Activated CD8-positive, alpha-beta memory T cell treated with anti-CD3 and anti-CD28 coated beads, Interleukin-2, amount 10 ng/mL, durations not matched to agents 7 days and 5 days (primary cell): Measurements from ENCODE around the gene WDFY1. TPM values are rescaled to one million over a fixed set of nuclear protein-coding genes. Genes with fewer than 3 reads are reported as not detected.

ENCODE experiments used
- ATAC-seq: fragments of 150-1000 bp; cut with Tn5 transposase; one replicate; pipeline ENCODE4 v1.10.0; 2021; ENCODE audit warnings: moderate library complexity
- CTCF ChIA-PET: fragments of 350-600 bp; sonication (Branson Sonifier 250); formaldehyde crosslinking; loops from one replicate; lab custom pipeline; 2021; ENCODE audit warnings: antibody characterized with exemption; lab: Charles Lee
- DNase-seq: peaks from one replicate; pipeline ENCODE4 v3.0.0-alpha.2; 2020
- H3K27ac Mint-ChIP-seq: one replicate; pipeline ENCODE4 v1.8.0; 2021; ENCODE audit warnings: mild to moderate bottlenecking, mixed read lengths
- H3K27me3 Mint-ChIP-seq: one replicate; pipeline ENCODE4 v1.8.0; 2021; ENCODE audit warnings: mixed read lengths
- H3K36me3 Mint-ChIP-seq: one replicate; pipeline ENCODE4 v1.8.0; 2021; ENCODE audit warnings: mild to moderate bottlenecking, mixed read lengths
- H3K4me1 Mint-ChIP-seq: one replicate; pipeline ENCODE4 v1.8.0; 2021; ENCODE audit warnings: mixed read lengths
- H3K4me3 Mint-ChIP-seq: one replicate; pipeline ENCODE4 v1.8.0; 2021; ENCODE audit warnings: mild to moderate bottlenecking, moderate library complexity, mixed read lengths
- H3K9me3 Mint-ChIP-seq: one replicate; pipeline ENCODE4 v1.8.0; 2022; ENCODE audit warnings: low read depth, mixed read lengths
- total RNA-seq, 2 experiments: library from RNA; stranded (reverse); gene quantifications; one replicate each; pipeline ENCODE4 v1.2.3, GENCODE V29; 2021

WDFY1 gene
- 10 to 100 TPM; 29.2 to 55.0 TPM for total RNA-seq

DNA sequence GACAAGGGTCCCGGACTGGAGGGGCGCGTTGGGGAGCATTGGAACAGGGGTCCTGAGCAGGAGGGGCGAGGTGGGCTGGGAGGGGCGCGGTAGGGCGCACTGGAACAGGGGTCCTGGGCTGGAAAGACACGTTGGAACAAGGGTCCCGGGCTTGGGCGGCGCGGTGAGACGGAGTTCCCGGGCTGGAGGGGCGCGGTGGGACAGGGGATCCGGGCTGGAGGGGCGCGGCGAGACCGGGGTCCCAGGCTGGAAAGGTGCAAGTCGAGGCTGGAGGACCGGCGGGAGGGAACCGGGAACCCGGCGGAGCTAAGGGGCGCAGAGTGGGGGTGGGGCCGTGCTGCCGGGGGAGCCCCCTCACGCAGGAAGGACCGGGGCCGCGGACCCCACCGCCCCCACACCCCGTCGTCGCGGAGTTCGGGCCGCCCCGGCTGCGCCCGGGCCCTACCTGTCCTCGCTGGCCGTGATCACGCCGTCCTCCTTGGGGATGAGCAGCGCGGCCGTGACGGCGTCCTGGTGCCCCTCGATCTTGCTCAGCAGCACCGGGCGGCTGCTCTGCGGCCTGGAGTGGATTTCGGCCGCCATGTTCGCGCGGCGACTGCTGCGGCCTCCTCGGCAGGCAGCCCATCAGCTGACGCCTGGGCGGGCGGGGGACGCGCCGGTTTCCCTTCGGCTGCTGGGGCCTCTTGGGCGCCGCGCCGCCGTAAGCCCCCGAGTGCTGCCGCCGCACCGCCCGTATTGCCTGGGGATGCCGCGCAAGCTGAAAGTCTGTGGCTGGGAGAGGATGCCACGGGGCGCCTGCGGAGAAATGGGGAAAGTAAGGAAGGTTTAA is at the start of gene WDFY1:
WDFY1 (minus strand) TSS at position 633 of the 829 bp plus-strand sequence; CDS start at position 582, 51 bp downstream.
- Mint-ChIP-seq H3K36me3 (peaks cover 18% of the 10 kb centered on the region), H3K4me3 (peak within 1 kb of the TSS; percentile 94), H3K4me1 (peaks cover 54% of the 10 kb centered on the region), H3K27me3 (no peaks in the 10 kb centered on the region), H3K27ac (peak within 1 kb of the TSS; percentile 90), H3K9me3 (peaks cover 2% of the 10 kb centered on the region)
- ATAC-seq (peak; percentile 82), DNase-seq (peak; percentile 90)
- CTCF ChIA-PET, result interaction anchor here (0.6 to 2.2 kb wide), 7 partner anchors 9 to 184 kb away, joined by 3 to 10 read pairs (median 3); partner anchors contain the start of gene MRPL44

GRCh38 chr2:223994562-223995162 is 49.5 kb upstream of the WDFY1 start:
- Mint-ChIP-seq H3K36me3 (no peaks in the 10 kb centered on the region), H3K27ac (no peak overlapping the region), H3K27me3 (no peaks in the 10 kb centered on the region), H3K4me3 (no peak overlapping the region), H3K4me1 (peaks cover 11% of the 10 kb centered on the region), H3K9me3 (no peaks in the 10 kb centered on the region)
- no peak for DNase-seq
- no peak for ATAC-seq
- CTCF ChIA-PET, result interaction anchor here (1.0 to 7.1 kb wide), 11 partner anchors 10 to 289 kb away, joined by 3 to 95 read pairs (median 11); no protein-coding TSS in a partner anchor

DNA sequence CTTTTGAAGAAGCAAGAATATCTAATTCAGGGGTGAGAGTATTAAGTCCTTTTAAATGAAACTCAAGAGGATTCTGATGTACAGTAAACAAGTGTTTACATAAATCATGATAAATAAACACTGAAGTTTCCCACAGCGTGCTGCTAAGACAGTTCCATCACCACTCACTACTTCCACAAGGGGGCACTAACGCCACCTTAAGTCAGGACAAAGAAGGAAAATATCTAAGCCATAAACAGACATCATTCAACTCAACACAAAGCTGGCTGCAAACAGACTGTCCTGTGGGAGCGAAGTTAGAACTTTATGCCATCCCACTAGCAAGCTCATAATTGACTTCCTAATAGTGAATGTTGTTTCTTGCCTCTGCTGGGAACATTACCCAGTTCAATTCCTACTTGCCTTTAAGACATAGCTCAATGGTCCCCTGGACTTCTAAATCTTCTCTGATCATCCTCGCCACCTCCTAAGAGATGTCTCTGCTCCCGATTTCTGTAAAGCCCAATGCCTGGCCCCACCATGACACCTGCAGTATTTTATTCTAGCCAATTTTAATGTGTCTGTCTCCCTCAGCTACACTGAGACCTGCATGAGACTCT is 48.6 kb upstream of the WDFY1 start:
- no peaks in the 10 kb centered on the region for H3K27me3 Mint-ChIP-seq
- H3K27ac Mint-ChIP-seq, result no peak overlapping the region
- CTCF ChIA-PET, result interaction anchor here (0.6 to 7.1 kb wide), 32 partner anchors 8 to 743 kb away, joined by 3 to 95 read pairs (median 4); partner anchors contain the start of gene AP1S3

GRCh38 chr2:223991611-223992010 is 46.5 kb upstream of the WDFY1 start:
- H3K4me1 Mint-ChIP-seq, result peaks cover 11% of the 10 kb centered on the region
- CTCF ChIA-PET, result interaction anchor here (0.8 to 7.1 kb wide), 6 partner anchors 13 to 377 kb away, joined by 3 to 95 read pairs (median 10); partner anchors contain the start of gene SERPINE2
- H3K27ac Mint-ChIP-seq, result no peak overlapping the region
- no peak for ATAC-seq
- H3K4me3 Mint-ChIP-seq, result no peak overlapping the region
- peaks cover 9% of the 10 kb centered on the region for H3K27me3 Mint-ChIP-seq
- H3K36me3 Mint-ChIP-seq, result no peaks in the 10 kb centered on the region
- H3K9me3 Mint-ChIP-seq, result no peaks in the 10 kb centered on the region
- no peak for DNase-seq

More for the DNA sequence above, 48.6 kb upstream of the WDFY1 start:
- peak; percentile 79 for ATAC-seq
- Mint-ChIP-seq H3K36me3 (no peaks in the 10 kb centered on the region), H3K4me1 (peaks cover 11% of the 10 kb centered on the region), H3K4me3 (no peak overlapping the region), H3K9me3 (no peaks in the 10 kb centered on the region)
- peak; percentile 75 for DNase-seq

GRCh38 chr2:223989856-223990232 is 44.7 kb upstream of the WDFY1 start:
- peaks cover 2% of the 10 kb centered on the region for H3K4me1 Mint-ChIP-seq
- no peaks in the 10 kb centered on the region for H3K36me3 Mint-ChIP-seq
- no peak overlapping the region for H3K27ac Mint-ChIP-seq
- H3K9me3 Mint-ChIP-seq, result no peaks in the 10 kb centered on the region
- DNase-seq, result no peak
- H3K27me3 Mint-ChIP-seq, result peaks cover 17% of the 10 kb centered on the region
- no peak for ATAC-seq
- CTCF ChIA-PET, result interaction anchor here (7.1 kb wide), 2 partner anchors 19 to 294 kb away, joined by 57 to 95 read pairs; no protein-coding TSS in a partner anchor
- H3K4me3 Mint-ChIP-seq, result no peak overlapping the region

DNA sequence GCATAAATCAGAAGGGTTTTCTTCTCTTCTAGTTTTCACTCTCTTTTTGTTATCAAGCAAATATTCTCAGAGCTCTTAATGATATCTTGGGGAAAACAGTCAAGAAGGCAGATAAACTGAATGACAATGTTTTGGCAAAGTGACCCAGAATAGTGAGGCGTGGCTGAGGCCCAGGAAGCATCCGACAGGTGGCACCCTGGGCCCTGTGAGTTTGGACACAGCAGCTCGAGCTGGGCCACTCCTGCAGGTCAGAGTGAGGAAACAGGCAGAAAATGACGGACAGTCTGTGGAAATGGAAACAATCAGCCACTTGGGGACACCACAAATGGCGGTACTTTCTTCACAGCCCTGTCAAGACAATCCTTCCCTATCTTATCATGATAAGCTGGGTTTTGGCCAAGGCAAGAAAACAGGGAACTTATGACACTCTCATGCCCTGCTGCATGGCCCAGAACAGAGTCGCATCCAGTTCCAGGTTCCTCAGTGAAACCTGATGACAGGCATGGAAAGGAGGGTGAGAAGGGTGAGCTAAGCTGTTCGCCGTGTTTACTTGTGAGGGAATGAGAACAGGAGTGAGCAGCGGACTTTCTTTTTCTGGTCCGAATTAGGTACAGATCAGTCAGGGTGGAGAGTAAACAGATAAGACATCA is 44.2 kb upstream of the WDFY1 start:
- CTCF ChIA-PET, result interaction anchor here (7.1 kb wide), 2 partner anchors 18 to 295 kb away, joined by 57 to 95 read pairs; no protein-coding TSS in a partner anchor
- ATAC-seq (no peak), DNase-seq (no peak)
- H3K27me3 Mint-ChIP-seq, result peaks cover 17% of the 10 kb centered on the region
- no peak overlapping the region for H3K4me3 Mint-ChIP-seq
- H3K36me3 Mint-ChIP-seq, result no peaks in the 10 kb centered on the region
- H3K27ac Mint-ChIP-seq, result no peak overlapping the region
- H3K9me3 Mint-ChIP-seq, result no peaks in the 10 kb centered on the region
- no peaks in the 10 kb centered on the region for H3K4me1 Mint-ChIP-seq

- Mint-ChIP-seq H3K4me3 (no peak overlapping the region), H3K4me1 (peaks cover 2% of the 10 kb centered on the region), H3K27me3 (peaks cover 5% of the 10 kb centered on the region), H3K36me3 (no peaks in the 10 kb centered on the region), H3K27ac (no peak overlapping the region), H3K9me3 (no peaks in the 10 kb centered on the region)
- DNase-seq (no peak), ATAC-seq (no peak)
- CTCF ChIA-PET, result interaction anchor here (1.3 to 5.6 kb wide), 3 partner anchors 12 to 303 kb away, joined by 4 to 44 read pairs (median 9); no protein-coding TSS in a partner anchor
Measured at GRCh38 chr2:223981241-223981640, 36.1 kb upstream of the WDFY1 start.

GRCh38 chr2:223980803-223981202 is 35.7 kb upstream of the WDFY1 start:
- no peak overlapping the region for H3K4me3 Mint-ChIP-seq
- no peaks in the 10 kb centered on the region for H3K9me3 Mint-ChIP-seq
- peaks cover 2% of the 10 kb centered on the region for H3K27me3 Mint-ChIP-seq
- no peak for ATAC-seq
- peaks cover 2% of the 10 kb centered on the region for H3K4me1 Mint-ChIP-seq
- no peaks in the 10 kb centered on the region for H3K36me3 Mint-ChIP-seq
- H3K27ac Mint-ChIP-seq, result no peak overlapping the region
- DNase-seq, result no peak
- CTCF ChIA-PET, result interaction anchor here (1.3 to 5.6 kb wide), 3 partner anchors 11 to 304 kb away, joined by 4 to 44 read pairs (median 9); no protein-coding TSS in a partner anchor

DNA sequence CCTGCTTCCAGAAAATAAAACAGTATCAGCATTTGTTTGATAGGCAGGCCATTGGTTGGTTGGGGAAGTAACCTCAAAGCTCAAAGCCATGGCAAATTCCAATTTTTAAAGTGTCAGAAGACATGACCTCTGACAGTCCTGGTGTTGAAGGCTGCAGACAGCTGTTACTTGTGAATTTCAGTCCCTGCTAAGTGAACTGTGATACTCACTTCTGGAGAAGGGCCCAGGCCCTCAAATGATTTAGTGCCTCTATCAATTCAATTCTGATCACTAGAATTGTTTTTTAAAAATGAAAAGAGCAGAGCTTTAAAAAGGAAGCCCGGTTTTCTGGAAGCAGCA is 35.2 kb upstream of the WDFY1 start:
- Mint-ChIP-seq H3K27me3 (no peaks in the 10 kb centered on the region), H3K9me3 (no peaks in the 10 kb centered on the region), H3K4me3 (no peak overlapping the region), H3K4me1 (peaks cover 2% of the 10 kb centered on the region), H3K36me3 (no peaks in the 10 kb centered on the region), H3K27ac (no peak overlapping the region)
- ATAC-seq (no peak), DNase-seq (no peak)
- CTCF ChIA-PET, result interaction anchor here (1.3 to 5.6 kb wide), 3 partner anchors 11 to 304 kb away, joined by 4 to 44 read pairs (median 9); no protein-coding TSS in a partner anchor

DNA sequence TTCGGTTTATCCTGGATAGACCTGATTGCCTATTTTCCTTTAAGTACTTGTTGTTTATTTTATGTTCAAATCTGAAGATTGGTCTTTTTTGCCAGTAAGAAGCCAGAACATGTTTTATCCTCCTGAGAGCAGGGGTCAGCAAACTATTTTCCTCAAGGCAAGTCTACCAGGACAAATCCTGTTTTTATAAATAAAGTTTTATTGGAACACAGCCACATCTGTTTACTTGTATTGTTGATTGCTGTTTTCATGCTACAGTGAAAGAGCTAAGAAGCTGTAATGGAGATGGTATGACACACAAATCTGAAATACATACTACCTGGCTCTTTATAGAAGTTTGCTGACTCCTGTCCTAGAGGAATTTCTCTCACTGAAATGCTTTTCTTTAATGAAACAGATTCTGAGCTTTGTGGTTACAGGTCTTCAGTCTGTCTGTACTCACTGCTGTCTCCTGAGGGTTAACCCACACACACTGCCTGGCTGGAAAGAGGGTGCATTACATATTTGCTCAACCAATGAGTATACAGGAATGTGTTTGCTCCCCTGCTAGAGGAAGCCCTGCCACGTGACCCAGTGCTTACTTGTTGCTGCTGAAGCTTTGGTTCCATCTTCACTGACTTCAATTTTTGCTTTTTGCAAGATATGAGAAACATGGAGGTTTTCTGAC is 34.7 kb upstream of the WDFY1 start:
- peaks cover 2% of the 10 kb centered on the region for H3K4me1 Mint-ChIP-seq
- ATAC-seq, result no peak
- no peak overlapping the region for H3K27ac Mint-ChIP-seq
- H3K36me3 Mint-ChIP-seq, result no peaks in the 10 kb centered on the region
- no peak overlapping the region for H3K4me3 Mint-ChIP-seq
- H3K27me3 Mint-ChIP-seq, result no peaks in the 10 kb centered on the region
- no peak for DNase-seq
- CTCF ChIA-PET, result interaction anchor here (0.9 to 5.6 kb wide), 4 partner anchors 11 to 14 kb away, joined by 4 to 44 read pairs (median 8); no protein-coding TSS in a partner anchor
- H3K9me3 Mint-ChIP-seq, result no peaks in the 10 kb centered on the region

GRCh38 chr2:223978451-223978850 is 33.3 kb upstream of the WDFY1 start:
- CTCF ChIA-PET, result interaction anchor here (0.6 to 5.6 kb wide), 6 partner anchors 9 to 17 kb away, joined by 3 to 44 read pairs (median 4); no protein-coding TSS in a partner anchor
- H3K27me3 Mint-ChIP-seq, result no peaks in the 10 kb centered on the region
- no peak overlapping the region for H3K27ac Mint-ChIP-seq
- H3K4me1 Mint-ChIP-seq, result peaks cover under 1% of the 10 kb centered on the region
- DNase-seq (no peak), ATAC-seq (no peak)
- no peak overlapping the region for H3K4me3 Mint-ChIP-seq
- no peaks in the 10 kb centered on the region for H3K9me3 Mint-ChIP-seq
- H3K36me3 Mint-ChIP-seq, result no peaks in the 10 kb centered on the region

- no peak for DNase-seq
- Mint-ChIP-seq H3K4me3 (no peak overlapping the region), H3K36me3 (no peaks in the 10 kb centered on the region), H3K27me3 (no peaks in the 10 kb centered on the region), H3K4me1 (no peaks in the 10 kb centered on the region), H3K27ac (no peak overlapping the region), H3K9me3 (no peaks in the 10 kb centered on the region)
- ATAC-seq, result no peak
- CTCF ChIA-PET, result interaction anchor here (1.4 to 5.6 kb wide), 2 partner anchors 7 to 17 kb away, joined by 4 to 44 read pairs; no protein-coding TSS in a partner anchor
Measured at GRCh38 chr2:223976635-223977226, 31.6 kb upstream of the WDFY1 start.
